DOHH2 (cell line): ENCODE results near the gene HDAC3.

Experiments
- H3F3A ChIP-seq: fragments of 200-600 bp; sonication (generic), shearing (Covaris generic); 2 replicates; pipeline ENCODE4 v1.6.0; 2016; ENCODE audit warnings: antibody characterized with exemption, mild to moderate bottlenecking; ENCODE audit not compliant: control insufficient read depth, insufficient read depth
- H3K27ac ChIP-seq: fragments of 200-600 bp; sonication (generic); 2 replicates; pipeline ENCODE4 v1.5.1; 2014; ENCODE audit warnings: low read depth, mild to moderate bottlenecking, low read length, moderate library complexity
- H3K27me3 ChIP-seq: fragments of 200-600 bp; sonication (generic); 2 replicates; pipeline ENCODE4 v1.6.1; 2014; ENCODE audit warnings: mild to moderate bottlenecking, low read length, mixed read lengths; ENCODE audit not compliant: control insufficient read depth
- H3K36me3 ChIP-seq: fragments of 200-600 bp; sonication (generic); 2 replicates; pipeline ENCODE4 v1.6.1; 2014; ENCODE audit warnings: mild to moderate bottlenecking, low read length, moderate library complexity, mixed read lengths; ENCODE audit not compliant: control insufficient read depth
- H3K4me1 ChIP-seq: fragments of 200-600 bp; sonication (generic); 2 replicates; pipeline ENCODE4 v1.6.1; 2014; ENCODE audit warnings: mild to moderate bottlenecking, low read length, mixed read lengths; ENCODE audit not compliant: control insufficient read depth
- H3K4me2 ChIP-seq: fragments of 200-600 bp; sonication (generic); 2 replicates; pipeline ENCODE4 v1.6.0; 2014; ENCODE audit warnings: mild to moderate bottlenecking, low read length, moderate library complexity
- H3K4me3 ChIP-seq: fragments of 200-600 bp; sonication (generic); 2 replicates; pipeline ENCODE4 v1.5.1; 2014; ENCODE audit warnings: mild to moderate bottlenecking, low read length, mixed read lengths
- H3K79me2 ChIP-seq: fragments of 200-600 bp; sonication (generic); 2 replicates; pipeline ENCODE4 v1.6.1; 2014; ENCODE audit warnings: mild to moderate bottlenecking, low read length, mixed read lengths; ENCODE audit not compliant: control insufficient read depth
- H3K9me2 ChIP-seq: fragments of 200-600 bp; sonication (generic); replicated peaks from 2 replicates; pipeline ENCODE4 v1.6.1; 2014; ENCODE audit warnings: mild to moderate bottlenecking, low read length, mixed read lengths; ENCODE audit not compliant: control insufficient read depth
- H3K9me3 ChIP-seq: fragments of 200-600 bp; sonication (generic); 2 replicates; pipeline ENCODE4 v1.6.1; 2014; ENCODE audit warnings: antibody characterized with exemption, low read length, mixed read lengths; ENCODE audit not compliant: control insufficient read depth, insufficient read depth
- H4K20me1 ChIP-seq: fragments of 200-600 bp; sonication (generic); 2 replicates; pipeline ENCODE4 v1.6.0; 2014; ENCODE audit warnings: low read depth, mild to moderate bottlenecking, antibody characterized with exemption, low read length, moderate library complexity; ENCODE audit not compliant: control insufficient read depth, insufficient read depth
- EZH2phosphoT487 ChIP-seq: fragments of 200-600 bp; sonication (generic); IDR thresholded peaks from 2 replicates; pipeline ENCODE4 v1.6.1; 2017; ENCODE audit warnings: borderline replicate concordance, mild to moderate bottlenecking, antibody characterized with exemption, low read length, moderate library complexity, mixed read lengths
- TF ChIP-seq, protein P1 (sequence below): fragments of 200-600 bp; sonication (generic); IDR thresholded peaks from one replicate; pipeline ENCODE4 v1.5.1; 2014; ENCODE audit warnings: antibody characterized with exemption, mild to moderate bottlenecking, low read depth, low read length; ENCODE audit not compliant: poor library complexity, severe bottlenecking

HDAC3 gene

GRCh38 chr5:141617682-141618029, 19.0 kb downstream of the HDAC3 start:
- Histone ChIP-seq H3K27me3 (no peaks in the 10 kb centered on the region), H3K79me2 (peaks cover 59% of the 10 kb centered on the region), H3K9me3 (no peaks in the 10 kb centered on the region), H3K4me1 (peaks cover 52% of the 10 kb centered on the region), H3K4me3 (peak overlapping the region; percentile 71), H3K4me2 (peak overlapping the region; percentile 71), H3K27ac (no peak overlapping the region), H3F3A (peaks cover 16% of the 10 kb centered on the region), H4K20me1 (peaks cover 7% of the 10 kb centered on the region; the same call in 1 of the 2 replicates), H3K9me2 (no peaks in the 10 kb centered on the region), H3K36me3 (peaks cover 49% of the 10 kb centered on the region)
- TF ChIP-seq EZH2phosphoT487 = no peak
- TF ChIP-seq, protein P1, sequence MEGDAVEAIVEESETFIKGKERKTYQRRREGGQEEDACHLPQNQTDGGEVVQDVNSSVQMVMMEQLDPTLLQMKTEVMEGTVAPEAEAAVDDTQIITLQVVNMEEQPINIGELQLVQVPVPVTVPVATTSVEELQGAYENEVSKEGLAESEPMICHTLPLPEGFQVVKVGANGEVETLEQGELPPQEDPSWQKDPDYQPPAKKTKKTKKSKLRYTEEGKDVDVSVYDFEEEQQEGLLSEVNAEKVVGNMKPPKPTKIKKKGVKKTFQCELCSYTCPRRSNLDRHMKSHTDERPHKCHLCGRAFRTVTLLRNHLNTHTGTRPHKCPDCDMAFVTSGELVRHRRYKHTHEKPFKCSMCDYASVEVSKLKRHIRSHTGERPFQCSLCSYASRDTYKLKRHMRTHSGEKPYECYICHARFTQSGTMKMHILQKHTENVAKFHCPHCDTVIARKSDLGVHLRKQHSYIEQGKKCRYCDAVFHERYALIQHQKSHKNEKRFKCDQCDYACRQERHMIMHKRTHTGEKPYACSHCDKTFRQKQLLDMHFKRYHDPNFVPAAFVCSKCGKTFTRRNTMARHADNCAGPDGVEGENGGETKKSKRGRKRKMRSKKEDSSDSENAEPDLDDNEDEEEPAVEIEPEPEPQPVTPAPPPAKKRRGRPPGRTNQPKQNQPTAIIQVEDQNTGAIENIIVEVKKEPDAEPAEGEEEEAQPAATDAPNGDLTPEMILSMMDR = no peak

DNA sequence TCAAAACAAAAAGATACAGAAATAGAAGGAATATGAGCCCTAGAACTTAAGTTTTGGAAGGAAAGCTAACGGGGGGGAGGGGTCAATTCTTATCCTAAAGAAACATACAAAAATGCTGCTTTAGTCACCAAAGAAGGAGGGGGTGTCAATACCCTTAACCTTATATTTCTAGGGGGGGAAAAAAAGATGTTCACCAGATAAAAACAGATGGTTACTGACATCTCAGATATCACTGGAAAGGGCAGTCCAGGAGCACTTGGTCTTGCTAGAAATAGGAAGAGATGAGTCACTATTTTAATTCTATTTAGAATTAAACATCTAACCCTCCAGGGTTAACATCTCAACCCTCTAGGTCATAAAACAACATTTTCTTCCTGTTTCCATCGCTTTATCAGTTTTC, 19.5 kb downstream of the HDAC3 start:
- peaks cover 16% of the 10 kb centered on the region for H3F3A ChIP-seq
- H3K9me3 ChIP-seq = no peaks in the 10 kb centered on the region
- H3K79me2 ChIP-seq = peaks cover 64% of the 10 kb centered on the region
- H3K4me2 ChIP-seq = peak overlapping the region; percentile 71
- H3K4me1 ChIP-seq = peaks cover 52% of the 10 kb centered on the region
- H3K4me3 ChIP-seq = peak overlapping the region; percentile 71
- TF ChIP-seq EZH2phosphoT487 = no peak
- TF ChIP-seq, protein P1 = no peak
- peaks cover 47% of the 10 kb centered on the region for H3K36me3 ChIP-seq
- peaks cover 7% of the 10 kb centered on the region; the same call in 1 of the 2 replicates for H4K20me1 ChIP-seq
- no peaks in the 10 kb centered on the region for H3K27me3 ChIP-seq
- no peaks in the 10 kb centered on the region for H3K9me2 ChIP-seq
- no peak overlapping the region for H3K27ac ChIP-seq

GRCh38 chr5:141615991-141616720, 20.5 kb downstream of the HDAC3 start:
- Histone ChIP-seq H3K36me3 (peaks cover 41% of the 10 kb centered on the region), H3K79me2 (peaks cover 74% of the 10 kb centered on the region), H3K27ac (no peak overlapping the region), H3K9me2 (no peaks in the 10 kb centered on the region), H3K4me3 (peak overlapping the region; percentile 71), H4K20me1 (peaks cover 7% of the 10 kb centered on the region; the same call in 1 of the 2 replicates), H3K9me3 (no peaks in the 10 kb centered on the region), H3F3A (peaks cover 16% of the 10 kb centered on the region), H3K4me1 (peaks cover 52% of the 10 kb centered on the region), H3K4me2 (peak overlapping the region; percentile 71), H3K27me3 (no peaks in the 10 kb centered on the region)
- TF ChIP-seq EZH2phosphoT487 = no peak
- TF ChIP-seq, protein P1 = no peak
